OCI-LY1 (cell line): ENCODE results near the gene FBXL17.

Source experiments
- H2AFZ ChIP-seq: fragments of 200-600 bp; sonication (generic), shearing (Covaris generic); 2 replicates; pipeline ENCODE4 v1.6.0; 2014; ENCODE audit warnings: antibody characterized with exemption, mild to moderate bottlenecking, low read length
- H3F3A ChIP-seq: fragments of 200-600 bp; sonication (generic), shearing (Covaris generic); 2 replicates; pipeline ENCODE4 v1.6.0; 2014; ENCODE audit warnings: mild to moderate bottlenecking, antibody characterized with exemption, low read length, moderate library complexity; ENCODE audit not compliant: insufficient read depth
- H3K27ac ChIP-seq: fragments of 200-600 bp; sonication (generic); 2 replicates; pipeline ENCODE4 v1.5.1; 2014; ENCODE audit warnings: low read length, mixed run types, mild to moderate bottlenecking, low read depth; ENCODE audit not compliant: poor library complexity, severe bottlenecking
- H3K27me3 ChIP-seq: fragments of 200-600 bp; sonication (generic); 2 replicates; pipeline ENCODE4 v1.6.0; 2014; ENCODE audit warnings: antibody characterized with exemption, mild to moderate bottlenecking, low read length, moderate library complexity; ENCODE audit not compliant: insufficient read depth
- H3K36me3 ChIP-seq: fragments of 200-600 bp; sonication (generic); 2 replicates; pipeline ENCODE4 v1.6.1; 2014; ENCODE audit warnings: mild to moderate bottlenecking, antibody characterized with exemption, low read length, moderate library complexity, mixed read lengths; ENCODE audit not compliant: insufficient read depth
- H3K4me1 ChIP-seq: fragments of 200-600 bp; sonication (generic); 2 replicates; pipeline ENCODE4 v1.5.1; 2014; ENCODE audit warnings: mild to moderate bottlenecking, low read length, moderate library complexity; ENCODE audit not compliant: insufficient read depth, severe bottlenecking
- H3K4me2 ChIP-seq: fragments of 200-600 bp; sonication (generic), shearing (Covaris generic); 2 replicates; pipeline ENCODE4 v1.6.1; 2014; ENCODE audit warnings: low read length
- H3K4me3 ChIP-seq: fragments of 200-600 bp; sonication (generic); 2 replicates; pipeline ENCODE4 v1.5.1; 2014; ENCODE audit warnings: low read length, low read depth, mild to moderate bottlenecking, mixed read lengths; ENCODE audit not compliant: poor library complexity, severe bottlenecking
- H3K79me2 ChIP-seq: fragments of 200-600 bp; shearing (Covaris generic); 2 replicates; pipeline ENCODE4 v1.6.1; 2016; ENCODE audit warnings: mixed run types, low read length, mixed read lengths; ENCODE audit not compliant: insufficient read depth
- H3K9ac ChIP-seq: fragments of 200-600 bp; sonication (generic), shearing (Covaris generic); 2 replicates; pipeline ENCODE4 v1.6.1; 2014; ENCODE audit warnings: mild to moderate bottlenecking, low read length, mixed read lengths
- H3K9me2 ChIP-seq: fragments of 200-600 bp; sonication (generic), shearing (Covaris generic); 2 replicates; pipeline ENCODE4 v1.6.1; 2014; ENCODE audit warnings: low read depth, mild to moderate bottlenecking, low read length, mixed read lengths
- H3K9me3 ChIP-seq: fragments of 200-600 bp; shearing (Covaris generic); 2 replicates; pipeline ENCODE4 v1.6.1; 2014; ENCODE audit warnings: low read length, mixed read lengths
- H4K20me1 ChIP-seq: fragments of 200-600 bp; sonication (generic), shearing (Covaris generic); 2 replicates; pipeline ENCODE4 v1.6.0; 2016; ENCODE audit warnings: mild to moderate bottlenecking, low read length; ENCODE audit not compliant: insufficient read depth
- CTCF ChIP-seq: fragments of 200-600 bp; sonication (generic), shearing (Covaris generic); IDR thresholded peaks from 2 replicates; pipeline ENCODE4 v1.5.1; 2017; ENCODE audit warnings: mild to moderate bottlenecking, antibody characterized with exemption, low read length, moderate library complexity, mixed read lengths
- EZH2 ChIP-seq: fragments of 200-600 bp; sonication (generic), shearing (Covaris generic); IDR thresholded peaks from 2 replicates; pipeline ENCODE4 v1.8.0; 2017; ENCODE audit warnings: borderline replicate concordance, mixed run types, mild to moderate bottlenecking, antibody characterized with exemption, low read length, moderate library complexity, mixed read lengths

Gene FBXL17

GRCh38 chr5:108193021-108193795, 188.7 kb downstream of the FBXL17 start:
- Histone ChIP-seq H3K4me3 (no peak overlapping the region), H4K20me1 (no peaks in the 10 kb centered on the region), H2AFZ (no peak overlapping the region), H3K36me3 (no peaks in the 10 kb centered on the region), H3K27ac (no peak overlapping the region), H3K27me3 (no peaks in the 10 kb centered on the region), H3K9me2 (no peaks in the 10 kb centered on the region), H3F3A (no peaks in the 10 kb centered on the region), H3K9ac (no peak overlapping the region), H3K9me3 (no peaks in the 10 kb centered on the region), H3K4me1 (no peaks in the 10 kb centered on the region), H3K79me2 (no peaks in the 10 kb centered on the region), H3K4me2 (no peak overlapping the region)
- no peak for TF ChIP-seq CTCF
- TF ChIP-seq EZH2: no peak

DNA sequence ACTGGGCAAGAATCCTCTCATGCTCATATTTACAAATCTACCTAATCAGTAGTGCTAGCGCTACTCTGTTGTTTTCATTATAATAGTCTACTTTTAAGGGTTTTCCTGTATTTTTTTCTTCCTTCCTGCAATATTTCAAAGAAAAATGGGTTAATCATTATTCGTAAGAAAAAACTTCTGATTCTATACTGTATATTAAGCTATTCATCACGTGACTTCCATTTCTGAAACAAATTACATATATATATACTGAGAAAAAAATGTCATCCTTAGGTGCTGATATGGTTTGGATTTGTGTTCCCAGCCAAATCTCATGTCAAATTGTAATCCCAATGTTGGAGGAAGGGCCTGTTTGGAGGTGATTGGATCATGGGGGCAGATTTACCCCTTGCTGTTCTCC, 197.0 kb downstream of the FBXL17 start:
- no peak for TF ChIP-seq CTCF
- no peak for TF ChIP-seq EZH2
- H3K9me2 ChIP-seq: no peaks in the 10 kb centered on the region
- no peaks in the 10 kb centered on the region for H3F3A ChIP-seq
- H4K20me1 ChIP-seq: no peaks in the 10 kb centered on the region
- no peak overlapping the region for H3K4me2 ChIP-seq
- no peaks in the 10 kb centered on the region for H3K36me3 ChIP-seq
- no peaks in the 10 kb centered on the region for H3K79me2 ChIP-seq
- H3K27ac ChIP-seq: no peak overlapping the region
- H2AFZ ChIP-seq: no peak overlapping the region
- no peaks in the 10 kb centered on the region for H3K9me3 ChIP-seq
- no peaks in the 10 kb centered on the region for H3K27me3 ChIP-seq
- H3K4me1 ChIP-seq: no peaks in the 10 kb centered on the region
- no peak overlapping the region for H3K9ac ChIP-seq
- no peak overlapping the region for H3K4me3 ChIP-seq

DNA sequence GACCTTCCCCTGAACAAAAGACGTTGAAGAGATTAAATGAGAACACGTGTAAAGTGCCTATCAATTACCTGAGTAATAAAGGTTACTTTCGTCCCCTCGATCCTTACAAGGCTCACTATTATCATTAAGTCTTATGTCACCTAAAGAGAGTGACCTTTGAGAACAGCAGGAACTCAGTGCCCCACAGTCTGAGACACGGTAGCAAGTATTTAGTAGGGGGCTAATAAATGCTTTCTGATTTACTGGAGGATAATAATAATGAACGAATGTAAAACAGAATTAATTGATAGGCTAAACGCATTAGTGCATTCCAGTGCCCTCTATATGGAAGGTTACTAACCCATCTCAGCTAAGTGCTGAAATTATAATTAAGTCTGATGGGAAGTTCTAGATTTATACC, 199.9 kb downstream of the FBXL17 start:
- no peak for TF ChIP-seq CTCF
- TF ChIP-seq EZH2: no peak
- no peaks in the 10 kb centered on the region for H3K9me3 ChIP-seq

More for the DNA sequence above, 199.9 kb downstream of the FBXL17 start:
- Histone ChIP-seq H3K4me1 (no peaks in the 10 kb centered on the region), H3K4me3 (no peak overlapping the region), H4K20me1 (no peaks in the 10 kb centered on the region), H3K27ac (no peak overlapping the region), H2AFZ (no peak overlapping the region), H3K9ac (no peak overlapping the region), H3F3A (no peaks in the 10 kb centered on the region), H3K9me2 (no peaks in the 10 kb centered on the region), H3K79me2 (no peaks in the 10 kb centered on the region), H3K4me2 (no peak overlapping the region), H3K27me3 (no peaks in the 10 kb centered on the region), H3K36me3 (no peaks in the 10 kb centered on the region)
